DND-41 (cell line): ENCODE measurements around the gene TMEM151B.

Experiments
- ATAC-seq: fragments of 200-7000 bp; cut with Tn5 transposase; 3 replicates; pipeline ENCODE4 v1.9.1; 2021; ENCODE audit warnings: low read depth; ENCODE audit not compliant: insufficient read depth
- DNase-seq: peaks from one replicate; pipeline ENCODE4 v3.0.0-alpha.2; 2020
- H2AFZ ChIP-seq: 2 replicates; pipeline ENCODE4 v1.6.0; 2012; ENCODE audit warnings: low read depth, low read length
- H3K27ac ChIP-seq: 2 replicates; pipeline ENCODE4 v1.5.1; 2012; ENCODE audit warnings: low read length, inconsistent platforms
- H3K27me3 ChIP-seq: fragments of 200-600 bp; sonication (generic); 2 replicates; pipeline ENCODE4 v1.6.0; 2012; ENCODE audit warnings: low read length, mild to moderate bottlenecking, inconsistent platforms; ENCODE audit not compliant: insufficient read depth, poor library complexity
- H3K36me3 ChIP-seq: 2 replicates; pipeline ENCODE4 v1.5.1; 2012; ENCODE audit warnings: low read length, inconsistent platforms; ENCODE audit not compliant: insufficient read depth
- H3K4me1 ChIP-seq: 2 replicates; pipeline ENCODE4 v1.5.1; 2012; ENCODE audit warnings: mild to moderate bottlenecking, low read length; ENCODE audit not compliant: insufficient read depth
- H3K4me2 ChIP-seq: 2 replicates; pipeline ENCODE4 v1.6.0; 2012; ENCODE audit warnings: mild to moderate bottlenecking, moderate library complexity, low read length, inconsistent platforms; ENCODE audit not compliant: insufficient read depth
- H3K4me3 ChIP-seq, 2 experiments: fragments of 200-600 bp in 1 of 2; shearing (Covaris generic) in 1 of 2; 2 replicates each; pipeline ENCODE4 v1.5.1; 2012 to 2016; ENCODE audit warnings: inconsistent platforms in 2 of 2, low read length in 2 of 2, mild to moderate bottlenecking in 2 of 2, low read depth in 1 of 2, moderate library complexity in 1 of 2
- H3K79me2 ChIP-seq: 2 replicates; pipeline ENCODE4 v1.6.0; 2012; ENCODE audit warnings: low read length, inconsistent platforms; ENCODE audit not compliant: insufficient read depth
- H3K9ac ChIP-seq: 2 replicates; pipeline ENCODE4 v1.6.0; 2012; ENCODE audit warnings: low read depth, mild to moderate bottlenecking, inconsistent platforms, low read length, moderate library complexity
- H3K9me3 ChIP-seq: 2 replicates; pipeline ENCODE4 v1.5.1; 2012; ENCODE audit warnings: low read length, moderate library complexity, mild to moderate bottlenecking, inconsistent platforms; ENCODE audit not compliant: insufficient read depth, severe bottlenecking
- H4K20me1 ChIP-seq: 2 replicates; pipeline ENCODE4 v1.6.0; 2012; ENCODE audit warnings: low read length; ENCODE audit not compliant: insufficient read depth
- EZH2 ChIP-seq: IDR thresholded peaks from 3 replicates; pipeline ENCODE4 v1.6.1; 2012; ENCODE audit warnings: borderline replicate concordance, low read depth, mild to moderate bottlenecking, moderate library complexity, low read length, inconsistent platforms; ENCODE audit not compliant: severe bottlenecking
- TF ChIP-seq, protein P1 (sequence below): IDR thresholded peaks from 2 replicates; pipeline ENCODE4 v1.5.1; 2012; ENCODE audit warnings: borderline replicate concordance, low read length, moderate library complexity, mild to moderate bottlenecking; ENCODE audit not compliant: poor library complexity, severe bottlenecking; ENCODE audit errors: extremely low read depth

TMEM151B gene

DNA sequence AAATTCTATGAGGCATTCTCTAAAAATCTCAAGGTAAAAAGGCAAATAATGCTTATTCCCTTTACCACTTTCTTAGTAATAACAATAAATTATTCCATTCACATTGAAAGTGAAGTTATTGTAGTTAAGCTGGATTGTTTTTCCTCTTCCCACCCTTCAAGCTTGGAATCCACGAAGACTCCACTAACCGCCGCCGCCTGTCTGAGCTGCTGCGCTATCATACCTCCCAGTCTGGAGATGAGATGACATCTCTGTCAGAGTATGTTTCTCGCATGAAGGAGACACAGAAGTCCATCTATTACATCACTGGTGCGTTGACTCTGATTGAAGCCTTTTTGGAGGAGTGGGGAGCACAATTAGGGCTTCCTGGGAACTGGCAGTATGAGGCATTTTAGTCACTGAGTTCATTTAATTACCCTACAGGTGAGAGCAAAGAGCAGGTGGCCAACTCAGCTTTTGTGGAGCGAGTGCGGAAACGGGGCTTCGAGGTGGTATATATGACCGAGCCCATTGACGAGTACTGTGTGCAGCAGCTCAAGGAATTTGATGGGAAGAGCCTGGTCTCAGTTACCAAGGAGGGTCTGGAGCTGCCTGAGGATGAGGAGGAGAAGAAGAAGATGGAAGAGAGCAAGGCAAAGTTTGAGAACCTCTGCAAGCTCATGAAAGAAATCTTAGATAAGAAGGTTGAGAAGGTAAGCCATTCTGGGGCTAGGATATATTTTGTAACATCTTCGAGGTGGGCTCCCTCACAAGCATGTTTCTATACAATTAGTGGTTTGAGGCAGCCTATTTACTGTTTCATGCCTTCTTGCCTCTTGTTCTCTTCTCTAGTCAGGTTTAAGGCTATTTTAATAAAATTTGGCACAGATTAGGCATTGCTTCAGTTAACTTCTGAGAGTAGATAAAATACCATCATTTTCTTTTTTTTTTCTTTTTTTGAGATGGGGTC, 18.4 kb upstream of the TMEM151B start:
- Histone ChIP-seq H3K9ac (no peak overlapping the region), H3K79me2 (peaks cover 58% of the 10 kb centered on the region), H3K9me3 (no peaks in the 10 kb centered on the region), H3K27me3 (no peaks in the 10 kb centered on the region), H3K27ac (no peak overlapping the region), H3K4me1 (peaks cover 68% of the 10 kb centered on the region), H3K4me3 (no peak overlapping the region), H4K20me1 (peaks cover 74% of the 10 kb centered on the region), H3K36me3 (peaks cover 81% of the 10 kb centered on the region), H3K4me2 (peak overlapping the region; percentile 34; the same call in 1 of the 2 replicates), H2AFZ (no peak overlapping the region)
- no peak for ATAC-seq
- DNase-seq: no peak
- TF ChIP-seq, protein P1, sequence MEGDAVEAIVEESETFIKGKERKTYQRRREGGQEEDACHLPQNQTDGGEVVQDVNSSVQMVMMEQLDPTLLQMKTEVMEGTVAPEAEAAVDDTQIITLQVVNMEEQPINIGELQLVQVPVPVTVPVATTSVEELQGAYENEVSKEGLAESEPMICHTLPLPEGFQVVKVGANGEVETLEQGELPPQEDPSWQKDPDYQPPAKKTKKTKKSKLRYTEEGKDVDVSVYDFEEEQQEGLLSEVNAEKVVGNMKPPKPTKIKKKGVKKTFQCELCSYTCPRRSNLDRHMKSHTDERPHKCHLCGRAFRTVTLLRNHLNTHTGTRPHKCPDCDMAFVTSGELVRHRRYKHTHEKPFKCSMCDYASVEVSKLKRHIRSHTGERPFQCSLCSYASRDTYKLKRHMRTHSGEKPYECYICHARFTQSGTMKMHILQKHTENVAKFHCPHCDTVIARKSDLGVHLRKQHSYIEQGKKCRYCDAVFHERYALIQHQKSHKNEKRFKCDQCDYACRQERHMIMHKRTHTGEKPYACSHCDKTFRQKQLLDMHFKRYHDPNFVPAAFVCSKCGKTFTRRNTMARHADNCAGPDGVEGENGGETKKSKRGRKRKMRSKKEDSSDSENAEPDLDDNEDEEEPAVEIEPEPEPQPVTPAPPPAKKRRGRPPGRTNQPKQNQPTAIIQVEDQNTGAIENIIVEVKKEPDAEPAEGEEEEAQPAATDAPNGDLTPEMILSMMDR: no peak
- no peak for TF ChIP-seq EZH2

DNA sequence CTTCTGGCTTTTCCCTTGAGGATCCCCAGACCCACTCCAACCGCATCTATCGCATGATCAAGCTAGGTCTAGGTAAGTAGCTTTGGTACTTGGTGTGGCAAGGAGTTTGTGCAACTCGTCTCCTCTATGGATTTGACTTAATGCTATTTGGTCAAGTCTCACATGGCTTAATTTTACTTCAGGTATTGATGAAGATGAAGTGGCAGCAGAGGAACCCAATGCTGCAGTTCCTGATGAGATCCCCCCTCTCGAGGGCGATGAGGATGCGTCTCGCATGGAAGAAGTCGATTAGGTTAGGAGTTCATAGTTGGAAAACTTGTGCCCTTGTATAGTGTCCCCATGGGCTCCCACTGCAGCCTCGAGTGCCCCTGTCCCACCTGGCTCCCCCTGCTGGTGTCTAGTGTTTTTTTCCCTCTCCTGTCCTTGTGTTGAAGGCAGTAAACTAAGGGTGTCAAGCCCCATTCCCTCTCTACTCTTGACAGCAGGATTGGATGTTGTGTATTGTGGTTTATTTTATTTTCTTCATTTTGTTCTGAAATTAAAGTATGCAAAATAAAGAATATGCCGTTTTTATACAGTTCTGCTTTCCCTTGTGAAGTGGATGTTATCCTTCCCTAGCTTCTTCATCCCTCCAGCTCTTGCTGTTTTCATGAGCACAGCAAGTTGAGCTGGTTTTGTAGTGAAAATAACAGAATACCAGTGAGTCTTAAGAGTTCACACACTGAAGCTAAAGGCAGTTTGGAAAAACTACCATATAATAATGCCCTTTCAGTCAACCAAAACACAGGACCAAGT, 16.7 kb upstream of the TMEM151B start:
- no peak overlapping the region for H3K4me3 ChIP-seq
- H3K4me1 ChIP-seq: peaks cover 68% of the 10 kb centered on the region
- no peak overlapping the region for H2AFZ ChIP-seq
- TF ChIP-seq, protein P1: peak; percentile 62
- TF ChIP-seq EZH2: no peak
- H3K4me2 ChIP-seq: peak overlapping the region; percentile 20; the same call in 1 of the 2 replicates
- H3K79me2 ChIP-seq: peaks cover 46% of the 10 kb centered on the region
- no peak overlapping the region for H3K27ac ChIP-seq
- ATAC-seq: peak; percentile 50
- DNase-seq: peak; percentile 70
- H4K20me1 ChIP-seq: peaks cover 58% of the 10 kb centered on the region
- H3K9ac ChIP-seq: no peak overlapping the region
- H3K9me3 ChIP-seq: no peaks in the 10 kb centered on the region
- no peaks in the 10 kb centered on the region for H3K27me3 ChIP-seq
- peaks cover 73% of the 10 kb centered on the region for H3K36me3 ChIP-seq

GRCh38 chr6:44254191-44255104, 15.8 kb upstream of the TMEM151B start:
- peaks cover 72% of the 10 kb centered on the region for H3K36me3 ChIP-seq
- peak overlapping the region; percentile 92; the same call in 1 of the 2 replicates for H3K4me2 ChIP-seq
- ATAC-seq: peak; percentile 3; the same call in 2 of the 3 replicates
- peaks cover 37% of the 10 kb centered on the region for H3K79me2 ChIP-seq
- TF ChIP-seq EZH2: no peak
- TF ChIP-seq, protein P1: no peak
- H3K9me3 ChIP-seq: no peaks in the 10 kb centered on the region
- H2AFZ ChIP-seq: no peak overlapping the region
- H3K27ac ChIP-seq: no peak overlapping the region
- H3K4me3 ChIP-seq: no peak overlapping the region
- H3K9ac ChIP-seq: no peak overlapping the region
- H3K4me1 ChIP-seq: peaks cover 58% of the 10 kb centered on the region
- no peaks in the 10 kb centered on the region for H3K27me3 ChIP-seq
- no peak for DNase-seq
- H4K20me1 ChIP-seq: peaks cover 49% of the 10 kb centered on the region
